ENCODE data around the gene ENAH. TPM values are rescaled to one million over a fixed set of nuclear protein-coding genes. Genes with fewer than 3 reads are reported as not detected.
"Not testable (repeated sequence)": the region's sequence is repeated elsewhere in the genome, so short reads cannot be mapped to it uniquely, and the experiment has no call there.

Gene ENAH
- total RNA-seq, 1 experiment from 2014 or later = 100 TPM

DNA sequence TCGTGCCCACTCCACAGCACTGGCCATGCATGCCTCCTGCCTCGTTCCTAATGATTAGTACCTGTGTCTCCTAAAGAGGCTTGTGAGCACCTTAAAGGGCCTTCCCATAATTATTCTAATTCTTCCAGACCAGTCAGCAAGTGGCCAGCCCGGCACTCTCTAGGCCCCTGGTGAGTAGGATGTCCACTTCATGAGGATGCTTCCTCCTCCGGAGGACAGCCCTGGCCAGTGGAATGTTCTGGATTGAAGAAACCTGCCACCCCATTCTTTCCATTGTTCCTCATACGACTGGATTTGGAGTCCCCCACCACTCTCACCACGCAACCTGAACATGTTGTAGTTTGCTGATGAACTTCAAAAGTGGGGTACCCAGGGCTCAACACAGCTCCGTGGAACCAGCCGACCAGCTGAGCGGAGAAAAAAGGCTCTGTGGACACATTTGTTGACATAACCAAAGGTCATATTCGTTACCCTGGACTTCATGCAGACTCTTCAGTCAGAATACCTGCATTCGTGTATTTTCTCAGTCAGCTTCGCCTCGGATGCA, 178.4 kb downstream of the ENAH start:
- ChIA-PET POLR2A (interaction anchor here (0.7 kb wide), 1 partner anchor 303 kb away, joined by 3 read pairs; the partner anchor contains the start of gene SRP9), RAD21 (ENCODE audit: low non-redundant PET in 1 of 2, low total read pairs in 2 of 2, uncharacterized antibody in 2 of 2, unreplicated experiment in 2 of 2) (interaction anchor here (0.8 to 1.2 kb wide), 6 partner anchors 13 to 500 kb away, joined by 3 to 4 read pairs (median 4); partner anchors contain the start of gene SRP9 (in 1 of the 2)), CTCF (interaction anchor here (0.6 to 1.9 kb wide), 26 partner anchors 9 to 590 kb away, joined by 3 to 9 read pairs (median 5); partner anchors contain the start of genes EPHX1, SRP9 and TMEM63A)
- Histone ChIP-seq H3K4me3 (replicated peaks in 1 of 2; ENCODE audit: low read depth in 1 of 2, low read length in 2 of 2) (no peak overlapping the region), H3K4me2 (ENCODE audit: low read length) (peak overlapping the region; percentile 23), H3K9me3 (ENCODE audit: control insufficient read depth in 1 of 2, insufficient read depth in 1 of 2, low read depth in 1 of 2, low read length in 2 of 2) (no peaks in the 10 kb centered on the region), H3K36me3 (ENCODE audit: control insufficient read depth in 1 of 2, insufficient read depth in 2 of 2, low read length in 2 of 2) (no peaks in the 10 kb centered on the region), H3K27me3 (ENCODE audit: insufficient read depth, low read length) (no peaks in the 10 kb centered on the region), H2AFZ (ENCODE audit: low read depth, low read length, poor library complexity, severe bottlenecking) (peak overlapping the region; percentile 63), H3K27ac (ENCODE audit: low read depth, low read length) (no peak overlapping the region), H4K20me1 (ENCODE audit: insufficient read depth) (no peaks in the 10 kb centered on the region), H3K9ac (ENCODE audit: low read length) (no peak overlapping the region), H3K79me2 (ENCODE audit: insufficient read depth, low read length) (no peaks in the 10 kb centered on the region), H3K9me2 (ENCODE audit: insufficient read depth) (no peaks in the 10 kb centered on the region), H3K4me1 (ENCODE audit: control insufficient read depth in 1 of 2, insufficient read depth in 2 of 2, low read length in 2 of 2) (peaks cover 3 to 10% of the 10 kb centered on the region in 2 experiments; a peak in 3 of 4 replicates)
- ATAC-seq = 0 out of 2 replicates have a peak, but pooled peaks have one; percentile 1
- TF ChIP-seq FOSL1 (IDR thresholded peaks at IDR 0.05; ENCODE audit: low read depth) (no peak), CBX3 (IDR thresholded peaks at IDR 0.05; ENCODE audit: low read depth) (no peak), ATF3 (IDR thresholded peaks at IDR 0.05) (no peak), EGR1 (IDR thresholded peaks at IDR 0.05; ENCODE audit: low read depth) (no peak), MAX (IDR thresholded peaks at IDR 0.05) (no peak), YY1 (IDR thresholded peaks at IDR 0.05; ENCODE audit: extremely low read depth, insufficient replicate concordance, low read depth, low read length) (no peak), JUND (IDR thresholded peaks at IDR 0.05) (no peak), ELF1 (IDR thresholded peaks at IDR 0.05; ENCODE audit: borderline replicate concordance, low read depth) (no peak), SRF (IDR thresholded peaks at IDR 0.05; ENCODE audit: low read depth) (no peak), EZH2 (IDR thresholded peaks at IDR 0.05) (no peak), SP1 (IDR thresholded peaks at IDR 0.05; ENCODE audit: low read depth) (no peak)
- TF ChIP-seq, protein P1, sequence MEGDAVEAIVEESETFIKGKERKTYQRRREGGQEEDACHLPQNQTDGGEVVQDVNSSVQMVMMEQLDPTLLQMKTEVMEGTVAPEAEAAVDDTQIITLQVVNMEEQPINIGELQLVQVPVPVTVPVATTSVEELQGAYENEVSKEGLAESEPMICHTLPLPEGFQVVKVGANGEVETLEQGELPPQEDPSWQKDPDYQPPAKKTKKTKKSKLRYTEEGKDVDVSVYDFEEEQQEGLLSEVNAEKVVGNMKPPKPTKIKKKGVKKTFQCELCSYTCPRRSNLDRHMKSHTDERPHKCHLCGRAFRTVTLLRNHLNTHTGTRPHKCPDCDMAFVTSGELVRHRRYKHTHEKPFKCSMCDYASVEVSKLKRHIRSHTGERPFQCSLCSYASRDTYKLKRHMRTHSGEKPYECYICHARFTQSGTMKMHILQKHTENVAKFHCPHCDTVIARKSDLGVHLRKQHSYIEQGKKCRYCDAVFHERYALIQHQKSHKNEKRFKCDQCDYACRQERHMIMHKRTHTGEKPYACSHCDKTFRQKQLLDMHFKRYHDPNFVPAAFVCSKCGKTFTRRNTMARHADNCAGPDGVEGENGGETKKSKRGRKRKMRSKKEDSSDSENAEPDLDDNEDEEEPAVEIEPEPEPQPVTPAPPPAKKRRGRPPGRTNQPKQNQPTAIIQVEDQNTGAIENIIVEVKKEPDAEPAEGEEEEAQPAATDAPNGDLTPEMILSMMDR (IDR thresholded peaks at IDR 0.05 in 2 of 3, conservative IDR thresholded peaks at IDR 0.05 in 1 of 3; ENCODE audit: borderline replicate concordance in 1 of 3, insufficient read depth in 1 of 3, low read depth in 2 of 3, low read length in 2 of 3) = no peak
- TF ChIP-seq, protein P2, sequence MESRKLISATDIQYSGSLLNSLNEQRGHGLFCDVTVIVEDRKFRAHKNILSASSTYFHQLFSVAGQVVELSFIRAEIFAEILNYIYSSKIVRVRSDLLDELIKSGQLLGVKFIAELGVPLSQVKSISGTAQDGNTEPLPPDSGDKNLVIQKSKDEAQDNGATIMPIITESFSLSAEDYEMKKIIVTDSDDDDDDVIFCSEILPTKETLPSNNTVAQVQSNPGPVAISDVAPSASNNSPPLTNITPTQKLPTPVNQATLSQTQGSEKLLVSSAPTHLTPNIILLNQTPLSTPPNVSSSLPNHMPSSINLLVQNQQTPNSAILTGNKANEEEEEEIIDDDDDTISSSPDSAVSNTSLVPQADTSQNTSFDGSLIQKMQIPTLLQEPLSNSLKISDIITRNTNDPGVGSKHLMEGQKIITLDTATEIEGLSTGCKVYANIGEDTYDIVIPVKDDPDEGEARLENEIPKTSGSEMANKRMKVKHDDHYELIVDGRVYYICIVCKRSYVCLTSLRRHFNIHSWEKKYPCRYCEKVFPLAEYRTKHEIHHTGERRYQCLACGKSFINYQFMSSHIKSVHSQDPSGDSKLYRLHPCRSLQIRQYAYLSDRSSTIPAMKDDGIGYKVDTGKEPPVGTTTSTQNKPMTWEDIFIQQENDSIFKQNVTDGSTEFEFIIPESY (IDR thresholded peaks at IDR 0.05; ENCODE audit: extremely low read depth, insufficient replicate concordance, low read length) = no peak
- no TSS peak for BruUV-seq (replicated peaks)
- intact Hi-C loops (cut with micrococcal nuclease) = loop anchor here (10.0 kb wide), 1 partner anchor 590 kb away; the partner anchor contains the start of gene H3-3A
- DNase-seq (ENCODE audit: low read depth, low spot score) = no peak

- not testable (repeated sequence) for H4K20me1 ChIP-seq (ENCODE audit: insufficient read depth); H2AFZ ChIP-seq (ENCODE audit: low read depth, low read length, poor library complexity, severe bottlenecking); H3K36me3 ChIP-seq (ENCODE audit: control insufficient read depth in 1 of 2, insufficient read depth in 2 of 2, low read length in 2 of 2); H3K9me2 ChIP-seq (ENCODE audit: insufficient read depth); H3K9ac ChIP-seq (ENCODE audit: low read length); H3K79me2 ChIP-seq (ENCODE audit: insufficient read depth, low read length); BruUV-seq (replicated peaks); H3K27me3 ChIP-seq (ENCODE audit: insufficient read depth, low read length); H3K9me3 ChIP-seq (ENCODE audit: control insufficient read depth in 1 of 2, insufficient read depth in 1 of 2, low read depth in 1 of 2, low read length in 2 of 2); ATAC-seq; H3K4me3 ChIP-seq (replicated peaks in 1 of 2; ENCODE audit: low read depth in 1 of 2, low read length in 2 of 2); H3K27ac ChIP-seq (ENCODE audit: low read depth, low read length); DNase-seq (ENCODE audit: low read depth, low spot score); H3K4me2 ChIP-seq (ENCODE audit: low read length)
- intact Hi-C loops (cut with micrococcal nuclease) = loop anchor here (10.0 kb wide), 1 partner anchor 591 kb away; the partner anchor contains the start of gene H3-3A
- CTCF ChIA-PET = interaction anchor here (0.7 to 1.9 kb wide), 10 partner anchors 8 to 591 kb away, joined by 3 to 8 read pairs (median 6); partner anchors contain the start of gene EPHX1
- H3K4me1 ChIP-seq (ENCODE audit: control insufficient read depth in 1 of 2, insufficient read depth in 2 of 2, low read length in 2 of 2) = peaks cover 3 to 10% of the 10 kb centered on the region in 2 experiments; a peak in 3 of 4 replicates
- RAD21 ChIA-PET (ENCODE audit: low non-redundant PET in 1 of 2, low total read pairs in 2 of 2, uncharacterized antibody in 2 of 2, unreplicated experiment in 2 of 2) = interaction anchor here (0.8 to 1.2 kb wide), 4 partner anchors 12 to 501 kb away, joined by 3 to 4 read pairs (median 4); no protein-coding TSS in a partner anchor
- POLR2A ChIA-PET = interaction anchor here (0.7 kb wide), 1 partner anchor 304 kb away, joined by 3 read pairs; the partner anchor contains the start of gene SRP9
These were observed 179.1 kb downstream of the ENAH start for GRCh38 chr1:225473676-225474438.
